T-helper 9 cell (primary cell): ENCODE results near the gene SLC23A3.
"Not testable (repeated sequence)": the region's sequence is repeated elsewhere in the genome, so short reads cannot be mapped to it uniquely, and the experiment has no call there.

ENCODE experiments used
- DNase-seq: peaks from one replicate; pipeline ENCODE4 v3.0.0-alpha.2; 2020

SLC23A3 gene

GRCh38 chr2:219205165-219205538 is 35.3 kb upstream of the SLC23A3 start:
- no peak for DNase-seq

GRCh38 chr2:219204425-219205164 is 34.8 kb upstream of the SLC23A3 start:
- DNase-seq, result no peak

DNA sequence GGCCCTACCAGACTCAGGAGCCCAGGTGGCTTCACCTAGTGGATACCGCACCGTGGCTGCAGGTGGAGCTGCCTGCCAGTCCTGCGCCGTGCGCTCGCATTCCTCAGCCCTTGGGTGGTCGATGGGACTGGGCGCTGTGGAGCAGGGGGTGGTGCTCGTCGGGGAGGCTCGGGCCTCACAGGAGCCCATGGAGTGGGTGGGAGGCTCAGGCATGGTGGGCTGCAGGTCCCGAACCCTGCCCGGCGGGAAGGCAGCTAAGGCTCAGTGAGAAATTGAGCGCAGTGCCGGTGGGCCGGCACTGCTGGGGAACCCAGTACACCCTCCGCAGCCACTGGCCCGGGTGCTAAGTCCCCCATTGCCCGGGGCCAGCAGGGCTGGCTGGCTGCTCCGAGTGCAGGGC is 31.5 kb upstream of the SLC23A3 start:
- DNase-seq, result not testable (repeated sequence)

DNA sequence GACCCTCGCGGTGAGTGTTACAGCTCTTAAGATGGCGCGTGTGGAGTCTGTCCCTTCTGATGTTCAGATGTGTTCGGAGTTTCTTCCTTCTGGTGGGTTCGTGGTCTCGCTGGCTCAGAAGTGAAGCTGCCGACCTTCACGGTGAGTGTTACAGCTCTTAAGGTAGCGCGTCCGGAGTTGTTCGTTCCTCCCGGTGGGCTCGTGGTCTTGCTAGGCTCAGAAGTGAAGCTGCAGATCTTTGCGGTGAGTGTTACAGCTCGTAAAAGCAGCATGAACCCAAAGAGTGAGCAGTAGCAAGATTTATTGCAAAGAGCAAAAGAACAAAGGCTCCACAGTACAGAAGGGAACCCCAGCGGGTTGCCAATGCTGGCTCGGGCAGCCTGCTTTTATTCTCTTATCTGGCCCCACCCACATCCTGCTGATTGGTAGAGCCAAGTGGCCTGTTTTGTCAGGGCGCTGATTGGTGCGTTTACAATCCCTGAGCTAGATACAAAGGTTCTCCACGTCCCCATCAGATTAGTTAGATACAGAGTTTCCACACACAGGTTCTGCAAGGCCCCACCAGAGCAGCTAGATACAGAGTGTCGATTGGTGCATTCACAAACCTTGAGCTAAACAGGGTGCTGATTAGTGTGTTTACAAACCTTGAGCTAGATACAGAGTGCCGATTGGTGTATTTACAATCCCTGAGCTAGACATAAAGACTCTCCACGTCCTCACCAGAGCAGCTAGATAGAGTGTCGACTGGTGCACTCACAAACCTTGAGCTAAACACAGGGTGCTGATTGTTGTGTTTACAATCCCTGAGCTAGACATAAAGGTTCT is 30.9 kb upstream of the SLC23A3 start:
- not testable (repeated sequence) for DNase-seq

- DNase-seq, result no peak
These were observed 29.8 kb upstream of the SLC23A3 start for GRCh38 chr2:219199470-219200211.

DNA sequence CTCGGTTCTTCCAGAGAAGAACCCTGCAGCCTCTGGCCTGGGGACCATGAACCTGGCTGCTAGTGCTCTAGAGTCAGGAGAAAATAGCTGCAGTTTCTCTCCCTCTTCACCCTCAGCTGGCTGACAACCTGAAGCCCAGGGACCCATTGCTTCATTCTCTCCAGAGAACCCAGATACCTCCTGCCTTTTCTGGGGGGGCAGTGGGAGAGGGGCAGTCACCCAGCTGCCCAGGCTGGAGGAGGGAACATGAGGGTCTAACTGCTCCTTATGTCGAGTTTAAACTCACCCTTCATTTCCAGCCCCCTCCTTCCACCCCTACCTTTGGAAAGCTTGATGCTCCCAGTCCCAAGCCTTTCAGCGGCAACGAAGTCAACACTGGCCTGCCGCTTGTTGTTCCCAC is 29.1 kb upstream of the SLC23A3 start:
- DNase-seq, result no peak

DNA sequence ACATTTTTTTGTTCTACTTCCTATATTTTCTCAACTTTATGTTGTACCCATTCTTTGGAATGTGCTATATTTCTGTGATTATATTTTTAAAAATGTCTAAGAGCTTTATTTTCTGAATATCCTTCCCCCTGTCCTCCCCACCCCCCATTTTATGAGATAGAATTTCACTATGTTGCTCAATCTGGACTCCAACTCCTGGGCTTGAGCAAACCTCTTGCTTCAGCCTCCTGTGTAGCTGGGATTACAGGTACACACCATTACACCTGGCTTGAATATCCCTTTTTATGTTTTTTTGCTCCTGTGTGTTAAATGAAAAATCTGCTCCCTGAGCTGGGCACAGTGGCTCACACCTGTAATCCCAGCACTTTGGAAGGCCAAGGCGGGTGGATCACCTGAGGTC is 27.6 kb upstream of the SLC23A3 start:
- no peak for DNase-seq

GRCh38 chr2:219186754-219187456 is 17.1 kb upstream of the SLC23A3 start:
- no peak for DNase-seq

GRCh38 chr2:219184121-219184520 is 14.3 kb upstream of the SLC23A3 start:
- no peak for DNase-seq

- no peak for DNase-seq
These were observed 13.4 kb upstream of the SLC23A3 start for GRCh38 chr2:219183151-219183772.

DNA sequence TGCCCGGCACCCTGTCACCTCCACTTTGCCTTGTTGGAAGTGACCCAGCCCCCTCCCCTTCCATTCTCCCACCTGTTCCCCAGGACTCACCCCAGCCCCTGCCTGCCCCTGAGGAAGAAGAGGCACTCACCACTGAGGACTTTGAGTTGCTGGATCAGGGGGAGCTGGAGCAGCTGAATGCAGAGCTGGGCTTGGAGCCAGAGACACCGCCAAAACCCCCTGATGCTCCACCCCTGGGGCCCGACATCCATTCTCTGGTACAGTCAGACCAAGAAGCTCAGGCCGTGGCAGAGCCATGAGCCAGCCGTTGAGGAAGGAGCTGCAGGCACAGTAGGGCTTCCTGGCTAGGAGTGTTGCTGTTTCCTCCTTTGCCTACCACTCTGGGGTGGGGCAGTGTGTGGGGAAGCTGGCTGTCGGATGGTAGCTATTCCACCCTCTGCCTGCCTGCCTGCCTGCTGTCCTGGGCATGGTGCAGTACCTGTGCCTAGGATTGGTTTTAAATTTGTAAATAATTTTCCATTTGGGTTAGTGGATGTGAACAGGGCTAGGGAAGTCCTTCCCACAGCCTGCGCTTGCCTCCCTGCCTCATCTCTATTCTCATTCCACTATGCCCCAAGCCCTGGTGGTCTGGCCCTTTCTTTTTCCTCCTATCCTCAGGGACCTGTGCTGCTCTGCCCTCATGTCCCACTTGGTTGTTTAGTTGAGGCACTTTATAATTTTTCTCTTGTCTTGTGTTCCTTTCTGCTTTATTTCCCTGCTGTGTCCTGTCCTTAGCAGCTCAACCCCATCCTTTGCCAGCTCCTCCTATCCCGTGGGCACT is 12.7 kb upstream of the SLC23A3 start:
- DNase-seq, result no peak

- DNase-seq, result no peak
These were observed 11.7 kb upstream of the SLC23A3 start for GRCh38 chr2:219181531-219181930.

DNA sequence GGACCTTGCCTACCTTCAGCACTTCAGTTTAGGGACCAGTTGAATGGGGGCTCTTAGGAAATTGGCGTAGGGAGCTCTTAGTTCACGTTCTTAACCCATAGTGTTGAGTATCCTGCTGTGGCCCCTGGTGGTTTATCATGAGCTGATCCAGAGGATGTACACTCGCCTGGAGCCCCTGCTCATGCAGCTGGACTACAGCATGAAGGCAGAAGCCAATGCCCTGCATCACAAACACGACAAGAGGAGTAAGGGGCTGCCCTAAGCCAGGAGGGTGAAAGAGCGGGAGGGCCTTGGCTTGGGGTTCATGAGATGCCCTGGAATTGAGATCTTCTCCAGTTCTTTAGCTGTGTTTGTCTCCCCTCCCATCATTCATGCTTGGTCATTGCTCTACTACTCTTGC is 11.1 kb upstream of the SLC23A3 start:
- no peak for DNase-seq

DNA sequence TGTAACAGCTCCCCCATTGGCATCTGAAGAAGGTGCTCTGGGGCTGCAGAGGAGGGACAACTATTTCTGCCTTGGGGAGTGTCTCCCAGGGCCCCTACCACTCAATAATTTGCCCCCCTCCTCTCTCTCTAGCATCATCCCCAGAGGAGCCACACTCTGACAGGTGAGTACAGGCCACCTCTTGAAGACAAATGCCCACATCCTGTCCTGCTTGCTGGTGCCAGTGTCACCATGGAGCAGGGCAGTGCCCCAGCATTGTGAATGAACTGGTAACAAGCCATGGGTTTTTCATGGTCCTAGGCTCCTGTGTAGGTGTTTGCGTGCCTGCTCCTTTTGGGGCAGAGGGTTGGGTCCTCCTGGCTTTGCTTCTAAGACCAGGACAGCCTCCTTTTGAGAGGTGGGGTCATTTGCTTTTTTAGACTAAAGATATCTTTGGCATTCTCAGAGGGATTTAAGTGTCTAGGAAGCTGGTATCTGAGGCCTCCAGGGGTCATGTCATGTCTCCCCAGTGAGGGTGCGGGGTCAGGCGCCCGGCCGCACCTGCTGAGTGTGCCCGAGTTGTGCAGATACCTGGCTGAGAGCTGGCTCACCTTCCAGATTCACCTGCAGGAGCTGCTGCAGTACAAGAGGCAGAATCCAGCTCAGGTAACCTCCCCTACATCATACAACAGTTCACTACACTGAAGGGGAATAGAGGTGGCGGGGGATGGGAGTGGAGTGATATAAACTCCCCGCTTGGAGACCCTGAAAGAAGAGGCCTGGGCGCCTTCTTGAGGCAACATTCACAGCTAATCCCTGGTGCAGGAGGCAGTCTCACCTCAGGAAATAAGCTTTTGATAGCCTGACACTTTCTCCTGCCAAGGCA is 10.0 kb upstream of the SLC23A3 start:
- no peak for DNase-seq

DNA sequence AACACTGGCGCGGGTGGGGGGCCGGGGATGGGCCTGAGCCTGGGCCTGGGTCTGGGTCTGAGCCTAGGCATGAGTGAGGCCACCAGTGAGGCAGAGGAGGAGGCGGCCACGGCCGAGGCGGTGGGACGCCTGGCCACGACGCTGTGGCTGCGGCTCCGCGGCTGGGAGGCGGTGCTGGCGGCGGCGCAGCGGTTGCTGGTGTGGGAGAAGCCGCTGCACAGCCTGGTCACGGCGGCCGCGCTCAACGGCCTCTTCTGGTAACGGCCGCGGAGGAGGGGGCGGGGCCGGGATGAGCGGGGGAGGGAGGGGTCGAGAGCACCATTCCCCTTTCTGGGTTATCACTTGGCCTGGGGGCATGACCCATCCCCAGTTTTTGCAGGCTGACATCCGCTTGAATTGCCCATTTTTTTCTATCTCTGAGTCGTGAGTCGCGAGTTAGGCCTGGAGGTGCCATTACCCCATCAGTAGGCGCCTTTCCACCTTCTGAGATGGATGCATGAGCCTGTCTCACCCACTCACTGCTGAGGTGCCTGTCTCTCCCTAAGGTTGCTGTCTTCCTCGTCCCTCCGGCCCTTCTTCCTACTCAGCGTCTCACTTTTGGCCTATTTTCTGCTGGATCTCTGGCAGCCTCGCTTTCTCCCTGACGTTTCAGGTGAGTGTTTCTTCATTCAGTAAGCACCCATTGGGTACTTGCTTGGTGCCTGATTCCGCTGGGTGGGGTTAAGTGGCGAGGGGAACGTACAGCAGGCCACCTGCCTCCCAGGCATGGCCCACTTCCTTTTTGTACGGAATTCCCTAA is 8.7 kb upstream of the SLC23A3 start:
- peak; percentile 37 for DNase-seq

GRCh38 chr2:219177552-219178376 is 7.9 kb upstream of the SLC23A3 start, which contains the start of gene RETREG2:
Gene RETREG2 (plus strand): TSS chr2:219178275. CDS start chr2:219178353, 78 bp downstream.
- DNase-seq, result peak; percentile 75

- DNase-seq, result peak; percentile 80
These were observed 7.2 kb upstream of the SLC23A3 start, which contains the start of gene CNPPD1 for GRCh38 chr2:219176818-219177551. Gene CNPPD1 (minus strand): TSS chr2:219176925. CDS start chr2:219176828, 97 bp downstream.
